Thymus (tissue), 11 donors: ENCODE data around the gene C10orf95. TPM values are rescaled to one million over a fixed set of nuclear protein-coding genes. Genes with fewer than 3 reads are reported as not detected.
A peak's percentile ranks its signal among the peaks of the same experiment; 100 is the strongest.

Experiments
- DNase-seq, 9 donors: peaks; one replicate each; pipeline ENCODE4 v3.0.0-alpha.2; 2013; ENCODE audit warnings: low spot score in 9 of 9, low read depth in 6 of 9, missing footprints in 1 of 9
- H3K27ac ChIP-seq, 2 donors: one replicate each; pipeline ENCODE4 v1.5.1; 2013; ENCODE audit warnings: control low read depth in 1 of 2, low read depth in 1 of 2, low read length in 1 of 2, mild to moderate bottlenecking in 1 of 2, moderate library complexity in 1 of 2
- H3K27me3 ChIP-seq, 2 donors: one replicate each; pipeline ENCODE4 v1.5.1; 2013; ENCODE audit warnings: low read length in 1 of 2; ENCODE audit not compliant: control insufficient read depth in 2 of 2, insufficient read depth in 1 of 2
- H3K36me3 ChIP-seq, 2 donors: one replicate each; pipeline ENCODE4 v1.5.1; 2013; ENCODE audit warnings: low read length in 1 of 2, mild to moderate bottlenecking in 1 of 2, moderate library complexity in 1 of 2; ENCODE audit not compliant: control insufficient read depth in 2 of 2, insufficient read depth in 2 of 2
- H3K4me1 ChIP-seq, 2 donors: one replicate each; pipeline ENCODE4 v1.5.1; 2013; ENCODE audit warnings: low read length in 2 of 2; ENCODE audit not compliant: control insufficient read depth in 2 of 2, insufficient read depth in 2 of 2
- H3K4me3 ChIP-seq, 2 donors: one replicate each; pipeline ENCODE4 v1.5.1; 2013; ENCODE audit warnings: low read length in 2 of 2, control low read depth in 1 of 2, mild to moderate bottlenecking in 1 of 2
- H3K9me3 ChIP-seq, 2 donors: one replicate each; pipeline ENCODE4 v1.5.1; 2013; ENCODE audit warnings: low read length in 1 of 2, mild to moderate bottlenecking in 1 of 2; ENCODE audit not compliant: control insufficient read depth in 2 of 2, insufficient read depth in 1 of 2
- WGBS: extraction: QIAGEN DNeasy Blood & Tissue Kit; methylation state at CpG from one replicate; pipeline ENCODE4 v1.1.7; 2013; 5-methylcytosine and 5-hydroxymethylcytosine counted together
- polyA plus RNA-seq: library from polyadenylated mRNA; stranded (reverse); fragments of 200-250 nt; gene quantifications from one replicate; pipeline ENCODE4 v1.2.3, GENCODE V29; 2013
- total RNA-seq: library from RNA; stranded (reverse); fragments of 120-200 nt; gene quantifications from one replicate; pipeline ENCODE4 v1.2.4, GENCODE V29; 2013
- donor health status: healthy.

Gene C10orf95
- total and polyA plus RNA-seq, 2 donors: 0.19 to 0.46 TPM

DNA sequence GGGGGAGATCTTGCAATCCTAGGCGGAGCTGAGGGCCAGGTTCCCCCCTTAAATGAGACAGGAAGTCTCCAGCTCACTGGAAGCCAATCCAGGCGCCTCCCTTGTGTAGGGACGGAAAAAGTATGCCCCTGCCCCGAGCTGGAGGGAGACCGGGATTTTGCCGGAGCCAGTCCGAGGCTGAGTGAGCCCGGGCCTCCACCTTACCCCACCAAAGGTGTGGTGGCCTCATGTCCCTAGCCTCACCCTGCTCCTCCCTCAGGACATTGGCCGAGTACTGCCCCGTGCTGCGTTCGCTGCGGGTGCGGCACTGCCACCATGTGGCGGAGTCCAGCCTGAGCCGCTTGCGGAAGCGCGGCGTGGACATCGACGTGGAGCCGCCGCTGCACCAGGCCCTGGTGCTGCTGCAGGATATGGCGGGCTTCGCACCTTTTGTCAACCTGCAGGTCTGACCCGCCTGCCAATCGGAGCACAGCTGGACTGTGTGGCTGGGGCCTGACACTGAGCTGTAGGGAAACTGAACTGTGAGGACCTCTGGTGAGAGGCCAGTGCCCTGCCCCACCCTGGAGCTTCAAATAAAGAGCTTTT lies 28.7 kb downstream of the C10orf95 start:
- H3K4me3 ChIP-seq: peak overlapping the region; percentile 63 to 66
- H3K27ac ChIP-seq: no peak overlapping the region
- WGBS: 27% methylated on average over 28 of the region's 28 CpGs
- H3K27me3 ChIP-seq: peaks cover 19 to 54% of the 10 kb centered on the region in 2 donors
- peaks cover 0 to 12% of the 10 kb centered on the region in 2 donors for H3K9me3 ChIP-seq
- peaks cover 14 to 18% of the 10 kb centered on the region in 2 donors for H3K36me3 ChIP-seq
- DNase-seq: peak in 1 of 9 donors; percentile 28
- peaks cover 33 to 39% of the 10 kb centered on the region in 2 donors for H3K4me1 ChIP-seq

DNA sequence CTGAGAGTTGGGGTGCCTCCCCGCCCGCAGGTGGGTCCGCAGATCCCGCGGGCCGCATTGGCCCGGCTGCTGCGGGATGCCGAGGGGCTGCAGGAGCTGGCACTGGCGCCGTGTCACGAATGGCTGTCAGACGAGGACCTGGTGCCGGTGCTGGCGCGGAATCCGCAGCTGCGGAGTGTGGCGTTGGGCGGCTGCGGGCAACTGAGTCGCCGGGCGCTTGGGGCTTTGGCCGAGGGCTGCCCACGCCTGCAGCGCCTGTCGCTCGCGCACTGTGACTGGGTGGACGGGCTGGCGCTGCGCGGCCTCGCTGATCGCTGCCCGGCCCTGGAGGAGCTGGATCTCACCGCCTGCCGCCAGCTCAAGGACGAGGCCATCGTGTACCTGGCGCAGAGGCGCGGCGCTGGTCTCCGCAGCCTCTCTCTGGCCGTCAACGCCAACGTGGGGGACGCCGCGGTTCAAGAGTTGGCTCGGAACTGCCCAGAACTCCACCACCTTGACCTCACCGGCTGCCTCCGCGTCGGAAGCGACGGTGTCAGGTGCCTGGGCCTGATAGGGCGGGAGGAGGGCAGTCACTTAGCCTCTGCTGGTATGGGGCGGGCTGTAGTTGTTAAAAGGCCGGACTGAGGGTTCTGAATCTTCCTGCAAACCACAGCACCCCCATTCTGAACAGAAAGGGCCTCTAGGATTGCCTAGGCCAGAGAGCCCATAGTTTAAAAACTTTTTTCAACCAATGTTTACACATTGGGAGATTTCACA lies 29.4 kb downstream of the C10orf95 start:
- 2% methylated on average over 62 of the region's 62 CpGs for WGBS
- DNase-seq: peak in 1 of 9 donors; percentile 33
- peak overlapping the region; percentile 63 to 66 for H3K4me3 ChIP-seq
- H3K4me1 ChIP-seq: peaks cover 33 to 39% of the 10 kb centered on the region in 2 donors
- peaks cover 22 to 61% of the 10 kb centered on the region in 2 donors for H3K27me3 ChIP-seq
- peaks cover 14 to 18% of the 10 kb centered on the region in 2 donors for H3K36me3 ChIP-seq
- H3K27ac ChIP-seq: peak overlapping the region; percentile 26 to 64
- peaks cover 0 to 12% of the 10 kb centered on the region in 2 donors for H3K9me3 ChIP-seq

DNA sequence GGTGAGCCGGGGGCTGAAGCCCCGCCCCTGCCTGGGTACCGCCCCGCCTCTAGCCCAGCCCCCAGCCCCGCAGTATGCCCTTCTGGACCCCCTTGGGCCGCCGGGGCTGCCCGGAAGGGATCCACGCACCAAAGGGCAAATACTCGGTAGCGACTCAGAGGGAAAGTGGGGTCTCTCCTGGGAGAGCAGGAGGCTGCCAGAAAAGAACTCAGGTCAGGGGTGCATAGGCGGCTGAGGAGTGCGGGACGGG lies 29.9 kb downstream of the C10orf95 start:
- under 1% methylated on average over 14 of the region's 14 CpGs for WGBS
- Histone ChIP-seq H3K4me1 (peaks cover 33 to 39% of the 10 kb centered on the region in 2 donors), H3K27me3 (peaks cover 25 to 66% of the 10 kb centered on the region in 2 donors), H3K27ac (peak overlapping the region; percentile 26 to 38), H3K36me3 (peaks cover 14 to 18% of the 10 kb centered on the region in 2 donors), H3K4me3 (peak overlapping the region; percentile 63 to 66), H3K9me3 (peaks cover 2 to 12% of the 10 kb centered on the region in 2 donors)
- no peak for DNase-seq

DNA sequence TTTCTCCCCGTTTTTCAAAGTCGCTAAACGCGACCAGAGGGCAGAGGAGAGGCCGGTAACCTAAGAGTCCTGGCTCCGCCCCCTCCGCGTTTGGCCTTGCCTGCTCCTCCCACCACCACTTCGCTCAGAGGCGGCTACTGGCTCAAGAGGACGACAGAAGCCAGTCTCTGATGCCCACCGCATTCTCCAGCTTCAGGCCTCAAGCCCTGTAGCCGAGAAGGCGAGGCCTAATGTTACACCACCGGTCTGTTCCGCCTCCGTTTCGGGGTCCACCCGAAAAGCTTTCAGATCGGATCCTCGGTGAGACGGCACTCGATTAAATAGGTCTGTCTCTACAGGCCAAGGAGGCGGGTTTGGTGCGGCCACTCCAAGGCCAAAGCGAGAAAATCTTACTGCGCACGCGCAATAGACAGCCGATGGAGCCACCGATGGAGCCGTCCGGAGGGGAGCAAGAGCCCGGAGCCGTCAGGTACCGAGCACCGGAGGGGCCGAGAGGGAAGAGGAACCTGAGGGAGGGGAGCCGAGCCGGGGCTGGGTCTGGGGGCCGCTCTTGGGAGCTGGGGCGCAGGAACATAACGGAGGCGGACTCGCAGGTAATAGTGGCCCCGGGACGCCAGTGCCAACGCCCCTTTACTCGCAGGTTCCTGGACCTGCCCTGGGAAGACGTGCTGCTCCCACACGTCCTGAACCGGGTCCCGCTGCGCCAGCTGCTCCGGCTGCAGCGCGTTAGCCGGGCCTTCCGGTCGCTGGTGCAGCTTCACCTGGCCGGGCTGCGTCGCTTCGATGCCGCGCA lies 30.4 kb downstream of the C10orf95 start, which contains the start of gene FBXL15:
TSS of gene FBXL15 (plus strand) at position 123 of the 793 bp plus-strand sequence. CDS start at position 417, 294 bp downstream.
- peaks cover 2 to 12% of the 10 kb centered on the region in 2 donors for H3K9me3 ChIP-seq
- under 1% methylated on average over 66 of the region's 66 CpGs for WGBS
- H3K27ac ChIP-seq: peak within 1 kb of the TSS; percentile 66 to 80
- H3K4me1 ChIP-seq: peaks cover 33 to 39% of the 10 kb centered on the region in 2 donors
- peak in 8 of 9 donors; percentile 73 to 93 (median 78) for DNase-seq
- H3K27me3 ChIP-seq: peaks cover 25 to 71% of the 10 kb centered on the region in 2 donors
- H3K36me3 ChIP-seq: peaks cover 14 to 18% of the 10 kb centered on the region in 2 donors
- H3K4me3 ChIP-seq: peak within 1 kb of the TSS; percentile 63 to 66

- H3K27ac ChIP-seq: peak overlapping the region in 1 of 2 donors; percentile 80
- H3K9me3 ChIP-seq: peaks cover 2 to 12% of the 10 kb centered on the region in 2 donors
- 3% methylated on average over 21 of the region's 21 CpGs for WGBS
- peak overlapping the region; percentile 63 to 66 for H3K4me3 ChIP-seq
- H3K4me1 ChIP-seq: peaks cover 33 to 39% of the 10 kb centered on the region in 2 donors
- H3K36me3 ChIP-seq: peaks cover 14 to 18% of the 10 kb centered on the region in 2 donors
- no peak for DNase-seq
- H3K27me3 ChIP-seq: peaks cover 25 to 77% of the 10 kb centered on the region in 2 donors
Measured at GRCh38 chr10:102420181-102420713, 31.1 kb downstream of the C10orf95 start.

DNA sequence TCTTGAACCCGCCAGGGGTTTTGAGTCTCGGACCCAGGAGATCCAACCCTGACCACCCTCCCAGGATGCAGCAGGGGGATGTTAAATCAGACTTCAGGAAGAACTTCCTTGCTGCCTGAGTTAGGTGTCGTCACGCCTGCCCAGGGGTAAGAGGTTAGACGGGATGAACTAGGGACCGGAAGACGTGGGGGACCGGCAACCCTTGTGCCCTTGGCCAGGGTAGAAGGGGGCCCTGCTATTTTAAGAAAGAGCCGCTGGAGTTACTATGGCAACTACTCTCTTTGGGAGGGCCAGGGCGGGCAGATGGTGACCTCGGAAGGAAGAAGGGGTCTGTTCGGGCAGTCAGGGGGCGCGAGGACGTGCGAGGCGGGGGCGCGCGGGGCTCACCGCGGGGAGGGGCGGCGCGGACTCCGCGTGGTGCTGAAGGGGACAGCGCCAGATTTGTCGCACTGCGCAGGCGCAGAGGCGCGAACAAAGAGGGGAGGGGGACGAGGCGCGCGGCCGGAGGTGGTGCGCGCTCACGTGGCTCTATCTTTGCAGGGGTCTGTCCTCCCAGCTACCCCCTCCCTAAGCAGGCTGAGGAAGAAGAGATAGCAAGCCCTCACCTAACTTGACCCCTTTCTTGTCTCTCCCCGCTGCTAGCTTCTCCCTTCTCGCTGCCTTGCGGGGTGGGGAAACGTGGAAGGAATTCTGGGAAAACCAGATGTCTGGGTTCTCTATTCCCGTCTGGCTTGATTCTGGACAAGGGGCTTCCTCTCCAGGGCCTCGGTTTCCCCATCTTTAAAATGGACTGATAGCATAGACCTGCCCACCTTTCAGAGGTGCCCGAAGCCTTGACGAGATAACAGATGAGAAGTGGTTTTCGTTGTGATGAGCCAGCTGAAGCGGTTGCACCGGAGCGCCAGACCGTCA lies 31.8 kb downstream of the C10orf95 start:
- Histone ChIP-seq H3K9me3 (peaks cover 2 to 12% of the 10 kb centered on the region in 2 donors), H3K4me3 (peak overlapping the region; percentile 63 to 66), H3K4me1 (peaks cover 33 to 39% of the 10 kb centered on the region in 2 donors), H3K27ac (no peak overlapping the region), H3K27me3 (peaks cover 28 to 84% of the 10 kb centered on the region in 2 donors), H3K36me3 (peaks cover 12 to 14% of the 10 kb centered on the region in 2 donors)
- 2% methylated on average over 54 of the region's 54 CpGs for WGBS
- peak in 6 of 9 donors; percentile 34 to 79 (median 66) for DNase-seq

- H3K27me3 ChIP-seq: peaks cover 28 to 92% of the 10 kb centered on the region in 2 donors
Measured at GRCh38 chr10:102418622-102419268, 32.6 kb downstream of the C10orf95 start, which contains the start of gene PSD. Gene PSD (minus strand): TSS chr10:102418785. CDS start chr10:102417038, 1,747 bp downstream.

More at GRCh38 chr10:102418622-102419268, 32.6 kb downstream of the C10orf95 start, which contains the start of gene PSD:
- 10% methylated on average over 45 of the region's 45 CpGs for WGBS
- H3K9me3 ChIP-seq: peaks cover 2 to 12% of the 10 kb centered on the region in 2 donors
- H3K36me3 ChIP-seq: peaks cover 6% of the 10 kb centered on the region in 2 donors
- no peak for DNase-seq
- peaks cover 33 to 39% of the 10 kb centered on the region in 2 donors for H3K4me1 ChIP-seq
- peak within 1 kb of the TSS; percentile 63 to 66 for H3K4me3 ChIP-seq
- no peak within 1 kb of the TSS for H3K27ac ChIP-seq
